ENCODE data around the gene EREG. TPM values are rescaled to one million over a fixed set of nuclear protein-coding genes. Genes with fewer than 3 reads are reported as not detected.

EREG gene
- polyA plus RNA-seq, 1 of the 3 experiments (the other 2 are of a cell fraction): not detected

GRCh38 chr4:74433541-74434172 lies 68.7 kb downstream of the EREG start (continued):
- TF ChIP-seq REST (IDR thresholded peaks at IDR 0.05; ENCODE audit: low read depth, low read length) (no peak), IRF3 (IDR thresholded peaks at IDR 0.05; ENCODE audit: low read depth, low read length) (no peak), FOSL2 (IDR thresholded peaks at IDR 0.05; ENCODE audit: borderline replicate concordance, low read depth) (no peak), RFX5 (IDR thresholded peaks at IDR 0.05; ENCODE audit: low read length) (no peak)

- CTCF ChIA-PET: no interaction called here
- no peak for DNase-seq
- Histone ChIP-seq H3K27ac (ENCODE audit: low read depth in 2 of 2, low read length in 1 of 2) (no peak overlapping the region), H3K4me3 (ENCODE audit: low read depth in 2 of 2, low read length in 1 of 2) (no peak overlapping the region), H3K27me3 (ENCODE audit: insufficient read depth) (no peaks in the 10 kb centered on the region; the same call in 1 of the 2 replicates), H3K79me2 (ENCODE audit: insufficient read depth) (no peaks in the 10 kb centered on the region), H3K9ac (no peak overlapping the region), H3K4me1 (ENCODE audit: control insufficient read depth in 1 of 2, insufficient read depth in 2 of 2, low read depth in 1 of 2, low read length in 1 of 2) (no peaks in the 10 kb centered on the region), H3K9me3 (no peaks in the 10 kb centered on the region), H3K36me3 (replicated peaks in 1 of 2; ENCODE audit: control insufficient read depth in 1 of 2, insufficient read depth in 2 of 2, low read length in 1 of 2) (no peaks in the 10 kb centered on the region), H2AFZ (ENCODE audit: low read depth) (no peak overlapping the region), H3F3A (replicated peaks; ENCODE audit: insufficient read depth) (no peaks in the 10 kb centered on the region), H3K4me2 (no peak overlapping the region), H4K20me1 (ENCODE audit: insufficient read depth) (no peaks in the 10 kb centered on the region), H3K9me2 (no peaks in the 10 kb centered on the region)
- no peak for TF ChIP-seq FOSL2 (IDR thresholded peaks at IDR 0.05; ENCODE audit: borderline replicate concordance, low read depth)
- no peak for TF ChIP-seq CHD2 (IDR thresholded peaks at IDR 0.05; ENCODE audit: low read length, partially characterized antibody)
- TF ChIP-seq RFX5 (IDR thresholded peaks at IDR 0.05; ENCODE audit: low read length): no peak
- no peak for TF ChIP-seq GATA2 (CRISPR knock-in tag; IDR thresholded peaks at IDR 0.05)
- TF ChIP-seq SIN3A (IDR thresholded peaks at IDR 0.05; ENCODE audit: borderline replicate concordance, low read depth, low read length): no peak
- TF ChIP-seq RAD21 (IDR thresholded peaks at IDR 0.05; ENCODE audit: low read length): no peak
- TF ChIP-seq FOXJ3 (CRISPR knock-in tag; IDR thresholded peaks at IDR 0.05): no peak
- no peak for TF ChIP-seq MXI1 (IDR thresholded peaks at IDR 0.05; ENCODE audit: low read depth, low read length)
- TF ChIP-seq TAF1 (IDR thresholded peaks at IDR 0.05; ENCODE audit: borderline replicate concordance, low read depth, low read length): no peak
- POLR2A ChIA-PET: no interaction called here
- WGBS (ENCODE audit: low lambda C conversion rate): 0% methylated on average over 1 of the region's 1 CpG
Measured at GRCh38 chr4:74435296-74435695, 70.4 kb downstream of the EREG start.
